A673 (cell line): Measurements from ENCODE around the gene CCDC88C. TPM values are rescaled to one million over a fixed set of nuclear protein-coding genes. Genes with fewer than 3 reads are reported as not detected.

Experiments
- BruUV-seq: library from RNA; stranded (reverse); fragments of 400-500 nt; replicated peaks from 2 replicates; lab custom pipeline; 2021; lab: Mats Ljungman, UMichigan
- CTCF ChIA-PET: fragments of 300-600 bp; sonication (Branson Sonifier 250); formaldehyde crosslinking; loops from one replicate; lab custom pipeline; 2022; ENCODE audit warnings: antibody characterized with exemption; lab: Charles Lee
- POLR2A ChIA-PET: fragments of 300-600 bp; sonication (Branson Sonifier 250); formaldehyde crosslinking; loops from one replicate; lab custom pipeline; 2022; ENCODE audit warnings: antibody characterized with exemption; ENCODE audit not compliant: low non-redundant PET; lab: Charles Lee
- DNase-seq: peaks from one replicate; pipeline ENCODE4 v3.0.0-alpha.2; 2015; ENCODE audit warnings: low spot score
- H3K27ac ChIP-seq: fragments of 200-600 bp; sonication (generic); 2 replicates; pipeline ENCODE4 v1.5.1; 2016; ENCODE audit warnings: mixed run types, low read depth, mild to moderate bottlenecking, mixed read lengths, antibody characterized with exemption, low read length; ENCODE audit not compliant: poor library complexity, severe bottlenecking
- H3K27me3 ChIP-seq: fragments of 200-600 bp; sonication (generic); replicated peaks from 2 replicates; pipeline ENCODE4 v1.6.1; 2017; ENCODE audit warnings: mixed run types, low read depth, mild to moderate bottlenecking, mixed read lengths, antibody characterized with exemption, low read length; ENCODE audit not compliant: insufficient read depth, poor library complexity
- H3K36me3 ChIP-seq: fragments of 200-600 bp; sonication (generic); 2 replicates; pipeline ENCODE4 v1.6.1; 2016; ENCODE audit warnings: mixed run types, mild to moderate bottlenecking, mixed read lengths, antibody characterized with exemption, low read length; ENCODE audit not compliant: insufficient read depth, poor library complexity, severe bottlenecking
- H3K4me1 ChIP-seq: fragments of 200-600 bp; sonication (generic); 2 replicates; pipeline ENCODE4 v1.6.1; 2017; ENCODE audit warnings: mixed run types, mild to moderate bottlenecking, mixed read lengths, antibody characterized with exemption, low read length; ENCODE audit not compliant: insufficient read depth, poor library complexity, severe bottlenecking
- H3K4me3 ChIP-seq: fragments of 200-600 bp; sonication (generic); 2 replicates; pipeline ENCODE4 v1.5.1; 2016; ENCODE audit warnings: low read depth, mixed run types, mild to moderate bottlenecking, mixed read lengths, low read length; ENCODE audit not compliant: poor library complexity, severe bottlenecking
- H3K9me3 ChIP-seq: fragments of 200-600 bp; sonication (generic); 2 replicates; pipeline ENCODE4 v1.6.1; 2016; ENCODE audit warnings: mixed run types, low read depth, mild to moderate bottlenecking, mixed read lengths, antibody characterized with exemption, low read length; ENCODE audit not compliant: poor library complexity, severe bottlenecking
- EZH2 ChIP-seq: fragments of 200-600 bp; sonication (generic); IDR thresholded peaks from 2 replicates; pipeline ENCODE4 v1.6.1; 2017; ENCODE audit warnings: borderline replicate concordance, low read depth, mild to moderate bottlenecking, mixed read lengths, antibody characterized with exemption, low read length; ENCODE audit not compliant: poor library complexity, severe bottlenecking
- intact Hi-C: fragments of 100-400 bp; cut with micrococcal nuclease; formaldehyde crosslinking; loops from one replicate; pipeline ENCODE4 v1.10.0; 2022; ENCODE audit not compliant: unreplicated experiment
- total RNA-seq: library from RNA; stranded (reverse); gene quantifications from 2 replicates; pipeline ENCODE4 v1.2.3, GENCODE V29; 2021
- TF ChIP-seq, protein P1 (sequence below): fragments of 300-800, 200-600 bp; sonication (generic); conservative IDR thresholded peaks from 2 replicates; pipeline ENCODE4 v1.5.1; 2017; ENCODE audit warnings: low read depth, mild to moderate bottlenecking, antibody characterized with exemption, low read length, moderate library complexity, mixed read lengths

The CCDC88C gene
- total RNA-seq, 1 experiment from 2014 or later, result 49.1 TPM

- TF ChIP-seq EZH2, result no peak
- TF ChIP-seq, protein P1, sequence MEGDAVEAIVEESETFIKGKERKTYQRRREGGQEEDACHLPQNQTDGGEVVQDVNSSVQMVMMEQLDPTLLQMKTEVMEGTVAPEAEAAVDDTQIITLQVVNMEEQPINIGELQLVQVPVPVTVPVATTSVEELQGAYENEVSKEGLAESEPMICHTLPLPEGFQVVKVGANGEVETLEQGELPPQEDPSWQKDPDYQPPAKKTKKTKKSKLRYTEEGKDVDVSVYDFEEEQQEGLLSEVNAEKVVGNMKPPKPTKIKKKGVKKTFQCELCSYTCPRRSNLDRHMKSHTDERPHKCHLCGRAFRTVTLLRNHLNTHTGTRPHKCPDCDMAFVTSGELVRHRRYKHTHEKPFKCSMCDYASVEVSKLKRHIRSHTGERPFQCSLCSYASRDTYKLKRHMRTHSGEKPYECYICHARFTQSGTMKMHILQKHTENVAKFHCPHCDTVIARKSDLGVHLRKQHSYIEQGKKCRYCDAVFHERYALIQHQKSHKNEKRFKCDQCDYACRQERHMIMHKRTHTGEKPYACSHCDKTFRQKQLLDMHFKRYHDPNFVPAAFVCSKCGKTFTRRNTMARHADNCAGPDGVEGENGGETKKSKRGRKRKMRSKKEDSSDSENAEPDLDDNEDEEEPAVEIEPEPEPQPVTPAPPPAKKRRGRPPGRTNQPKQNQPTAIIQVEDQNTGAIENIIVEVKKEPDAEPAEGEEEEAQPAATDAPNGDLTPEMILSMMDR, result no peak
- intact Hi-C loops, result no loop called here
- Histone ChIP-seq H3K4me3 (no peak overlapping the region), H3K4me1 (no peaks in the 10 kb centered on the region), H3K36me3 (peaks cover 47% of the 10 kb centered on the region), H3K27ac (no peak overlapping the region), H3K9me3 (no peaks in the 10 kb centered on the region), H3K27me3 (no peaks in the 10 kb centered on the region)
- ChIA-PET CTCF (no interaction called here), POLR2A (no interaction called here)
- no TSS peak for BruUV-seq
- DNase-seq, result no peak
These were observed 111.8 kb downstream of the CCDC88C start for GRCh38 chr14:91305650-91306431.

GRCh38 chr14:91303924-91304229 is 113.7 kb downstream of the CCDC88C start:
- Histone ChIP-seq H3K9me3 (no peaks in the 10 kb centered on the region), H3K27ac (no peak overlapping the region), H3K36me3 (peaks cover 47% of the 10 kb centered on the region), H3K4me1 (no peaks in the 10 kb centered on the region), H3K4me3 (no peak overlapping the region), H3K27me3 (no peaks in the 10 kb centered on the region)
- no peak for DNase-seq
- POLR2A ChIA-PET, result no interaction called here
- intact Hi-C loops, result no loop called here
- BruUV-seq, result no TSS peak
- TF ChIP-seq EZH2, result no peak
- TF ChIP-seq, protein P1, result no peak
- CTCF ChIA-PET, result no interaction called here

DNA sequence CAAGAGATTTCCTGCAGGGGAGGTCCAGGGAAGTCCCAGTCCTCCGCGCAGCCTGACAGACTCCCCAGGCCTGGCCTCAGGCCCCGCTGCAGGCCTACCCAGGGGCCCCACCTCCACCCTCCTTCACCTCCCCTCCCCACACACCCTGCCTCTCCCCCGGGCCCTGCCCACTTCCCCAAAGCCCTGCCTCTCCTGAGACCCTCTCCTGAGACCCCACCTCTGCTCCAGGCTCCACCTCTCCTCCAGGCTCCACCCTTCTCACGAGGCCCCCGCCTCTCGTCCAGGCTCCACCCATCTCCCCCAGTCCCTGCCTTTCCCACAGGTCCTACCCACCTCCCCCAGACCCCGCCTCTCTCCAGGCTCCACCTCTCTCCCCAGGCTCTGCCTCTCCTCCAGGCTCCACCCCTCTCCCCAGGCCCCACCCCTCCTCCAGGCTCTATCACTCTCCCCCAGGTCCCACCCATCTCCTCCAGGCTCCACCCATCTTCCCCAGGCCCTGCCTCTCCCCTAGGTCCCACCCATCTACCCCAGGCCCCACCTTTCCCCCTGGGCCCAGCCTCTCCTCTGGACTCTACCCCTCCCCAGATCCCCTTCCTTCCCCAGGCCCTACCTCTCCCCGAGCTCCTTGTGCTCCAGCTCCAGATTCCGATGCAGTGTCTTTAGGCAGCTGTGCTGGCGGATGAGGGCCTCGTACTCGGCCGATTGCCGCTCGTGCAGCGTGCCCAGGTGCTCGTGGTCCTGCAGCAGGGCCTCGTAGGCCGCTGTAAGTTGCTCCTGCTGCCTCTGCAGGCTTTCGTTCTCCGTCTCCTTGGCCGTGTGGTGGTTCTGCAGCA is 114.3 kb downstream of the CCDC88C start:
- TF ChIP-seq, protein P1, result no peak
- TF ChIP-seq EZH2, result no peak
- peaks cover 43% of the 10 kb centered on the region for H3K36me3 ChIP-seq
- H3K27me3 ChIP-seq, result no peaks in the 10 kb centered on the region
- BruUV-seq, result no TSS peak
- no peaks in the 10 kb centered on the region for H3K9me3 ChIP-seq
- peak; percentile 75 for DNase-seq
- CTCF ChIA-PET, result no interaction called here
- H3K4me3 ChIP-seq, result no peak overlapping the region
- no peak overlapping the region for H3K27ac ChIP-seq
- POLR2A ChIA-PET, result no interaction called here
- intact Hi-C loops, result no loop called here
- no peaks in the 10 kb centered on the region for H3K4me1 ChIP-seq
